Upper lobe of left lung (tissue), 6 donors: ENCODE results near the gene ZNF618. TPM values are rescaled to one million over a fixed set of nuclear protein-coding genes. Genes with fewer than 3 reads are reported as not detected.

Source experiments
- ATAC-seq, 2 donors: fragments of 200-7000 bp; cut with Tn5 transposase; one replicate each; pipeline ENCODE4 v1.9.1; 2022; ENCODE audit warnings: mild to moderate bottlenecking in 2 of 2, moderate library complexity in 2 of 2; ENCODE audit not compliant: low FRiP score in 2 of 2
- DNase-seq, 2 donors: peaks; one replicate each; pipeline ENCODE4 v3.0.0-alpha.2; 2019 to 2020
- H3K27ac ChIP-seq, 4 donors: fragments of 200-600 bp; sonication (generic); one replicate each; pipeline ENCODE4 v1.5.1; 2016 to 2019
- H3K27me3 ChIP-seq, 4 donors: fragments of 200-600 bp; sonication (generic); one replicate each; pipeline ENCODE4 v1.5.1; 2017 to 2019
- H3K36me3 ChIP-seq, 4 donors: fragments of 200-600 bp; sonication (generic); one replicate each; pipeline ENCODE4 v1.5.1; 2016 to 2019
- H3K4me1 ChIP-seq, 4 donors: fragments of 200-600 bp; sonication (generic); one replicate each; pipeline ENCODE4 v1.5.1; 2018 to 2019
- H3K4me3 ChIP-seq, 4 donors: fragments of 200-600 bp; sonication (generic); one replicate each; pipeline ENCODE4 v1.5.1; 2017 to 2019; ENCODE audit warnings: mild to moderate bottlenecking in 2 of 4, moderate library complexity in 1 of 4
- H3K9me3 ChIP-seq, 4 donors: fragments of 200-600 bp; sonication (generic); one replicate each; pipeline ENCODE4 v1.5.1; 2018 to 2019
- EP300 ChIP-seq, 4 donors: sonication (generic); formaldehyde crosslinking; IDR thresholded peaks; one replicate each; pipeline ENCODE4 v1.5.1; 2017; ENCODE audit warnings: antibody characterized with exemption in 4 of 4, control low read depth in 2 of 4
- POLR2A ChIP-seq, 4 donors: fragments of 450-650 bp; IDR thresholded peaks; one replicate each; pipeline ENCODE4 v1.5.1; 2016 to 2017; ENCODE audit warnings: antibody characterized with exemption in 4 of 4, mild to moderate bottlenecking in 2 of 4
- POLR2AphosphoS5 ChIP-seq, 2 donors: sonication (generic); formaldehyde crosslinking; IDR thresholded peaks; one replicate each; pipeline ENCODE4 v1.5.1; 2017; ENCODE audit warnings: antibody characterized with exemption in 2 of 2
- WGBS, 2 donors: methylation state at CpG; one replicate each; pipeline ENCODE4 v1.1.5; 2017 to 2018; 5-methylcytosine and 5-hydroxymethylcytosine counted together
- total RNA-seq, 6 donors: library from RNA; depleted of rRNA in 4 of 6; stranded (reverse); fragments of >200 nt in 4 of 6; gene quantifications; one replicate each; pipeline versions ENCODE4 v1.1.0 to v1.2.1, GENCODE V29; 2016 to 2021
- TF ChIP-seq, protein P1 (sequence below), 6 experiments: fragments of 450-650 bp in 4 of 6; fragments of 200-600 bp in 2 of 6; sonication (generic) in 2 of 6; IDR thresholded peaks; one replicate each; pipeline ENCODE4 v1.5.1; 2016 to 2019; ENCODE audit warnings: antibody characterized with exemption in 6 of 6
- donor health status: DM: no; HTN: no; CAD: no; lungs with moderate emphysema.
- donor health status: DM: no; HTN: yes; CAD: no; lungs with severe emphysema.

ZNF618 gene
- total RNA-seq, 6 donors from 2014 or later, result 3.2 to 11.6 (median 9.1) TPM

DNA sequence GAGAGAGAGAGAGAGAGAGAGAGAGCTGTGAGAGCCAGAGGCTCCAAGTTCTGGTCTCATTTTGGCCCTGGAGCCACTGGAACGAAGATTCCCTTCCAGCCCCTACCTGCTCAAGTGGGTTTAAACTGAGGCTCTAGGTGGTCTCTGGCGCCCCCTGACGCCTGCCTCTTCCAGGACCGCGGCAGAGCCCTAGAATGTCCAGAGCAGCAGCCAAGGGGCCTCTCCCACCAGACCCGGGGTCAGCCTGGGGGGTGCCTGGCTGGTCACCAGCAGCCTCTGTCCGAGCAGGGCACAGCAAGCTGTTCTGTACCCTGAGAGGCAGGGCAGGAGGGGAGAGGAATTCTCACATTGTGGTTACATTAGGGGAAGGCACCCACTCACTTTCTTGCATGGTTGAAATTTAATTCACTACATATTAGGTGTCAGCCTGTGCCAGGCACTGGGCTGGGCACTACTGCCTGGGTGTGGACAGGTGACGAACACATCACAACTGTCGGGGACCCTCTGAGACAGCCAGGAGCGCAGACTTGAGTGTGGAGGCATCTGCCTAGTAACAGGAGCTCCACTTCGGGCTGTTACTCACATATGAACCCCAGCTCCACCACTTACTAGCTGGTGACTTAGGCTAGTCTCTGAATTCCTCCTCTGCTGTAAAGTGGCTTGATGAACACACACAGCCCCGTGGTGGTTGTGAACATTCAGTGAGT is 157.4 kb downstream of the ZNF618 start:
- H3K36me3 ChIP-seq, result peaks cover 0 to 70% (median 17%) of the 10 kb centered on the region in 4 donors
- TF ChIP-seq, protein P1, sequence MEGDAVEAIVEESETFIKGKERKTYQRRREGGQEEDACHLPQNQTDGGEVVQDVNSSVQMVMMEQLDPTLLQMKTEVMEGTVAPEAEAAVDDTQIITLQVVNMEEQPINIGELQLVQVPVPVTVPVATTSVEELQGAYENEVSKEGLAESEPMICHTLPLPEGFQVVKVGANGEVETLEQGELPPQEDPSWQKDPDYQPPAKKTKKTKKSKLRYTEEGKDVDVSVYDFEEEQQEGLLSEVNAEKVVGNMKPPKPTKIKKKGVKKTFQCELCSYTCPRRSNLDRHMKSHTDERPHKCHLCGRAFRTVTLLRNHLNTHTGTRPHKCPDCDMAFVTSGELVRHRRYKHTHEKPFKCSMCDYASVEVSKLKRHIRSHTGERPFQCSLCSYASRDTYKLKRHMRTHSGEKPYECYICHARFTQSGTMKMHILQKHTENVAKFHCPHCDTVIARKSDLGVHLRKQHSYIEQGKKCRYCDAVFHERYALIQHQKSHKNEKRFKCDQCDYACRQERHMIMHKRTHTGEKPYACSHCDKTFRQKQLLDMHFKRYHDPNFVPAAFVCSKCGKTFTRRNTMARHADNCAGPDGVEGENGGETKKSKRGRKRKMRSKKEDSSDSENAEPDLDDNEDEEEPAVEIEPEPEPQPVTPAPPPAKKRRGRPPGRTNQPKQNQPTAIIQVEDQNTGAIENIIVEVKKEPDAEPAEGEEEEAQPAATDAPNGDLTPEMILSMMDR (IDR thresholded peaks at IDR 0.05), result peak in 4 of 6 experiments; percentile 38 to 51 (median 44)
- no peak for TF ChIP-seq POLR2A (IDR thresholded peaks at IDR 0.05)
- peak; percentile 21 to 54 for DNase-seq
- no peak overlapping the region for H3K4me3 ChIP-seq
- H3K4me1 ChIP-seq, result no peaks in the 10 kb centered on the region
- H3K27ac ChIP-seq, result no peak overlapping the region
- no peaks in the 10 kb centered on the region for H3K27me3 ChIP-seq
- H3K9me3 ChIP-seq, result no peaks in the 10 kb centered on the region
- no peak for ATAC-seq
- 66 to 74% methylated on average over 7 to 12 of the region's 12 CpGs for WGBS, 2 donors

DNA sequence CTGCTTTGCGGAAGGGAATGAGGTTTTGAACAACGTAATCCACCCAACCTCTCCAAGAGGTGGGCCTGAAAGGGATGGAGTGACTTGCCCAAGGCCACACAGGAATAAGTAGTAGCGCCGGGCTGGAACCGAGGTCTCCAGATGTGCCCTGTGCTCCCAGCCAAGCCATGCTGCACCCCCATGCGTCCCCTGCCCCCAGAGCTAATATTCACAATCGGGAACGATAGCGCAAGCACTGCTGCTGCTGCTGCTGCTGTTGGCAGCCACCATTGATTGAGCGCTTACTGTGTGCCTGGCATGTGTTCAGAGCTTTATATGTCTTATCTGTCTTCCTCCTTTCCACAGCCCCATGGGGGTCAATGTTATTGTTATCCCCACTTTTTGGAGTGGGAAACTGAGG is 158.1 kb downstream of the ZNF618 start:
- peak in 1 of 2 donors; percentile 13 for DNase-seq
- 94 to 99% methylated on average over 7 to 10 of the region's 10 CpGs for WGBS, 2 donors
- H3K9me3 ChIP-seq, result no peaks in the 10 kb centered on the region

DNA sequence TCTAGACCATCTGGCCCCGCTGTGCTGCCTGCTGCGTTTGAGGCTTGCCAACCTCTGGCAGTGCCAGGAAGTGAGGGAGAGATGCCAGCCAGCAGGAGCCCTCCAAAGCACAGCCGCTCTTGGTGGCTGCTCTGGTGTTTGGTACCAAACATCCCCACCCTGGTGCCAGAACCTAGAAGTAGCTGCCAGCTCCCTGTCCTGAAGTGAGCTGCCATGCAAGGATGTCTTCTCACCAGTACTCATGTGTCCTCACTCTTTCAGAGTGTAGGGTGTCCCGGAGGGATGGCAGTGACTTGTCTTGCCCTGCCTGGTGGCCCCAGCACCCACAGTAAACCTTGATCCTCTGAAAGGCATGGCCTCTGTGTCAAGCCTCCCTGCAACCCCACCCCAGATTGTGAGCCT is 158.6 kb downstream of the ZNF618 start:
- no peak overlapping the region for H3K27ac ChIP-seq
- H3K9me3 ChIP-seq, result no peaks in the 10 kb centered on the region
- no peaks in the 10 kb centered on the region for H3K4me1 ChIP-seq
- DNase-seq, result peak in 1 of 2 donors; percentile 15
- H3K4me3 ChIP-seq, result no peak overlapping the region
- H3K27me3 ChIP-seq, result no peaks in the 10 kb centered on the region
- WGBS, 2 donors, result 84 to 100% methylated on average over 2 to 4 of the region's 4 CpGs
- peaks cover 0 to 66% (median 16%) of the 10 kb centered on the region in 4 donors for H3K36me3 ChIP-seq
- ATAC-seq, result no peak
- TF ChIP-seq POLR2A (IDR thresholded peaks at IDR 0.05) (no peak), POLR2AphosphoS5 (IDR thresholded peaks at IDR 0.05) (no peak), EP300 (IDR thresholded peaks at IDR 0.05) (no peak)
- TF ChIP-seq, protein P1 (IDR thresholded peaks at IDR 0.05), result no peak

More for the DNA sequence above, 158.1 kb downstream of the ZNF618 start:
- H3K27ac ChIP-seq, result no peak overlapping the region
- no peak overlapping the region for H3K4me3 ChIP-seq
- H3K4me1 ChIP-seq, result no peaks in the 10 kb centered on the region
- no peak for TF ChIP-seq POLR2AphosphoS5 (IDR thresholded peaks at IDR 0.05)
- H3K27me3 ChIP-seq, result no peaks in the 10 kb centered on the region
- peaks cover 0 to 65% (median 16%) of the 10 kb centered on the region in 4 donors for H3K36me3 ChIP-seq
- no peak for ATAC-seq

DNA sequence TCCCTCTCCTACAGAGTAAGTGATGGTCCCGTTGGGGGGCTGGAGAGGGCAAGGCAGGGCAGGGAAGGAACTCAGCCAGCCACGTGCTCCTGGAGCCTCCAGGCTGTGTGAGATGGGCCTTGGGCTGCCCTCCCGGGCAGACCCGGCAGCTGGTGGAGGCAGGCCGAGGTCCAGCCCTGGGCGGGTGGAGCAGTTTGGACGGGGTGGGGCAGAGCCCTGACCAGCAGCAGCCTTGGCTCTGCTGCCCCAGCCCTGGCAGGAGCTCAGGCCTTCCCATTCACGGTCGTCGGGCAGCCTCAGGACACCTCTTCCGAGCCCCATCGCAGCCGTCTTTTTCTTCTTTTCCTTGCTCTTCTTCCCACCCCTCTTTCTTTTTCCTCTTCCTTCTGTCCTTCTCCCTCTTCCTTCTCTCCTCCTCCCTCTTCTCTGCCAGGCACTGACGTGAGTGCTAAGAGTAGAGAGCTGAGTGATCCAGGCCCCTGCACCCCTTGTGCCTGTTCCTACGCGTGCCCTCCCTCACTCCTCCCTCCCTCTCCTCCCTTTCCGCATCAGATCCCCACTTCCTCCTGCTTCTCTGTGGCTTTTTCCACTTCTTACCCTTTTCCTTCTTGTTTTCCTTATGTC is 159.2 kb downstream of the ZNF618 start:
- H3K27ac ChIP-seq, result no peak overlapping the region
- peaks cover 0 to 61% (median 16%) of the 10 kb centered on the region in 4 donors for H3K36me3 ChIP-seq
- 87 to 95% methylated on average over 17 of the region's 17 CpGs for WGBS, 2 donors
- TF ChIP-seq POLR2A (IDR thresholded peaks at IDR 0.05), result no peak
- no peak for TF ChIP-seq EP300 (IDR thresholded peaks at IDR 0.05)
- no peak for TF ChIP-seq POLR2AphosphoS5 (IDR thresholded peaks at IDR 0.05)
- TF ChIP-seq, protein P1 (IDR thresholded peaks at IDR 0.05), result no peak
- H3K4me1 ChIP-seq, result no peaks in the 10 kb centered on the region
- H3K4me3 ChIP-seq, result no peak overlapping the region
- H3K27me3 ChIP-seq, result no peaks in the 10 kb centered on the region
- peak; percentile 10 to 67 for DNase-seq
- H3K9me3 ChIP-seq, result no peaks in the 10 kb centered on the region
- ATAC-seq, result no peak

DNA sequence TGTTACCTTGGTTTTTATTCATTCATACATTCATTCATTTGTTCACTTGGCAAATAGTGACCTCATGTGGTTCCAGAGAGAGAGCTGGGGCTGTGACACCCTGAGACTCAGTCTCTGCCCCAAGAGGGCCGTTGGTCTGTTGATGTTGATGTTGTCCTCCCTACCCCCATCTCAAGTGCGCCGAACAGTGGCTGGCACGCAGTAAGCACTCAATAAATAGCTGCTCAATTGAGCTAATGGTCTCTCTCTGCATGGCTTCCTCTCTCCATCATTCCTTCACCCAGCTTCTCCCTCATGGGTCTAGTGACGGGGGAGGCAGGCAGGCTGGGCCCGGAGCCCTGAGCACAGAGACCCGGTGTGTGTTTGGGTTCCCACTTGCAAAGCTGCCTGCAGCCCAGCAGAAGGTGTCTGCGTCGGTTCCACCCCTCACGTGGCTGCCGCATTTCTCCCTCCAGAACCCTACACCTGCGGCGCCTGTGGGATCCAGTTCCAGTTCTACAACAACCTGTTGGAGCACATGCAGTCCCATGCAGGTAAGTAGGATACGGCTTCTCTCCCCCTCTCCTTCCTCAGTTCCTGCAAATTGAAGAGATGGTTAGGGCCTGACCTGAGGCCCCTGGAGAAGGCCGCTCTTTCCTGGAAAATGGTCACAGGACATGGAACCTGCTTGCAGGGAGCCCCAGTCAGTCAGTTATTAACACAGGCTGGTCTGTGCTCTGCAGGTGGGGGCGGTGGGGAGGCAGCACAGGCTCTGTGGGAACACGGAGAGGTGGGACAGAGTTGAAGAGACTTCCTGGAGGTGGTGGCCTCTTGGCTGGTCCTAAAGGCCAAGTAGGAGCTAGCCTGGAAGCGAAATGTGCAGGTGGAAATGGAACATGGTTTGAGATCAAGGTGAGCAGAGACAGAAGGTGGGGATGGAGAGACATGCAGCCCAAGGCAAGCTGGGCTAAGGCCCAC is 160.0 kb downstream of the ZNF618 start:
- 95 to 96% methylated on average over 18 of the region's 18 CpGs for WGBS, 2 donors
- ATAC-seq (no peak), DNase-seq (peak; percentile 19 to 62)
- Histone ChIP-seq H3K9me3 (no peaks in the 10 kb centered on the region), H3K36me3 (peaks cover 0 to 61% (median 16%) of the 10 kb centered on the region in 4 donors), H3K27ac (no peak overlapping the region), H3K4me3 (no peak overlapping the region), H3K4me1 (no peaks in the 10 kb centered on the region), H3K27me3 (no peaks in the 10 kb centered on the region)
- TF ChIP-seq POLR2A (IDR thresholded peaks at IDR 0.05) (no peak), EP300 (IDR thresholded peaks at IDR 0.05) (no peak), POLR2AphosphoS5 (IDR thresholded peaks at IDR 0.05) (no peak)
- TF ChIP-seq, protein P1 (IDR thresholded peaks at IDR 0.05), result no peak
